Panc1 (cell line): ENCODE measurements around the gene CD28. TPM values are rescaled to one million over a fixed set of nuclear protein-coding genes. Genes with fewer than 3 reads are reported as not detected.

Experiments
- ATAC-seq: fragments of 200-7000 bp; cut with Tn5 transposase; 2 replicates; pipeline ENCODE4 v1.9.1; 2020; ENCODE audit warnings: mild to moderate bottlenecking, moderate library complexity
- BruUV-seq: library from RNA; stranded (reverse); fragments of 400-500 nt; replicated peaks from 2 replicates; lab custom pipeline; 2021; lab: Mats Ljungman, UMichigan
- CTCF ChIA-PET: fragments of 300-600 bp; sonication (Branson Sonifier 250); formaldehyde crosslinking; loops from one replicate; lab custom pipeline; 2022; ENCODE audit warnings: antibody characterized with exemption; lab: Charles Lee
- POLR2A ChIA-PET: fragments of 300-600 bp; sonication (Branson Sonifier 250); formaldehyde crosslinking; loops from one replicate; lab custom pipeline; 2022; ENCODE audit warnings: antibody characterized with exemption; lab: Charles Lee
- DNase-seq: peaks from one replicate; pipeline ENCODE4 v3.0.0-alpha.2; 2010; ENCODE audit warnings: low read depth, low spot score
- H3K27ac ChIP-seq: 2 replicates; pipeline ENCODE4 v1.5.1; 2011; ENCODE audit warnings: mild to moderate bottlenecking, low read length, inconsistent platforms
- H3K27me3 ChIP-seq: fragments of 200-500 bp; sonication (Bioruptor generic); 2 replicates; pipeline ENCODE4 v1.6.0; 2014; ENCODE audit warnings: low read length, inconsistent platforms; ENCODE audit not compliant: control insufficient read depth, insufficient read depth
- H3K36me3 ChIP-seq: fragments of 200-500 bp; sonication (Bioruptor generic); 2 replicates; pipeline ENCODE4 v1.5.1; 2014; ENCODE audit warnings: inconsistent platforms, mild to moderate bottlenecking, low read length, moderate library complexity; ENCODE audit not compliant: control insufficient read depth, insufficient read depth
- H3K4me1 ChIP-seq: 2 replicates; pipeline ENCODE4 v1.5.1; 2011; ENCODE audit warnings: inconsistent platforms, mild to moderate bottlenecking, low read length, moderate library complexity; ENCODE audit not compliant: control insufficient read depth, insufficient read depth
- H3K4me3 ChIP-seq, 2 experiments: 2 replicates each; pipeline ENCODE4 v1.5.1; 2011 to 2012; ENCODE audit warnings: low read depth in 2 of 2, low read length in 2 of 2, mild to moderate bottlenecking in 2 of 2, inconsistent platforms in 1 of 2, moderate library complexity in 1 of 2
- H3K9me3 ChIP-seq: fragments of 200-500 bp; sonication (Bioruptor generic); 2 replicates; pipeline ENCODE4 v1.5.1; 2014; ENCODE audit warnings: low read depth, mild to moderate bottlenecking, inconsistent platforms, low read length, moderate library complexity; ENCODE audit not compliant: control insufficient read depth, insufficient read depth
- CTCF ChIP-seq: fragments of 450-650 bp; IDR thresholded peaks from 2 replicates; pipeline ENCODE4 v1.5.1; 2017; ENCODE audit warnings: mild to moderate bottlenecking
- POLR2AphosphoS5 ChIP-seq: IDR thresholded peaks from 2 replicates; pipeline ENCODE4 v1.6.1; 2012; ENCODE audit warnings: mild to moderate bottlenecking, low read depth, low read length, moderate library complexity
- REST ChIP-seq, 2 experiments: IDR thresholded peaks; 2 replicates each; pipeline ENCODE4 v1.6.1; 2011 to 2012; ENCODE audit warnings: low read depth in 2 of 2, control low read depth in 1 of 2, low read length in 1 of 2, mild to moderate bottlenecking in 1 of 2, moderate library complexity in 1 of 2; ENCODE audit not compliant: insufficient read depth in 1 of 2
- SIN3A ChIP-seq: IDR thresholded peaks from 2 replicates; pipeline ENCODE4 v1.6.1; 2012; ENCODE audit warnings: low read depth, mild to moderate bottlenecking, low read length, moderate library complexity, borderline replicate concordance; ENCODE audit not compliant: insufficient read depth
- TCF7L2 ChIP-seq: IDR thresholded peaks from 2 replicates; pipeline ENCODE4 v1.6.1; 2011; ENCODE audit warnings: mild to moderate bottlenecking, low read depth, low read length, inconsistent platforms
- in situ Hi-C: cut with HindIII; loops from 2 replicates; pipeline ENCODE4 v1.10.0; 2016; ENCODE audit warnings: low sequenced_read_pairs, low pct_unique_long_range_greater_than_20kb
- intact Hi-C: fragments of 100-400 bp; cut with micrococcal nuclease; formaldehyde crosslinking; loops from one replicate; pipeline ENCODE4 v1.10.0; 2022; ENCODE audit not compliant: unreplicated experiment
- total RNA-seq: library from RNA; stranded (reverse); gene quantifications from one replicate; pipeline ENCODE4 v1.2.1, GENCODE V29; 2021; ENCODE audit not compliant: unreplicated experiment

Gene CD28
- total RNA-seq, 1 experiment from 2014 or later: 0.21 TPM

- in situ Hi-C loops (no loop called here), intact Hi-C loops (no loop called here)
- BruUV-seq: no TSS peak
- H3K36me3 ChIP-seq: no peaks in the 10 kb centered on the region
- no peak for ATAC-seq
- TF ChIP-seq SIN3A (no peak), TCF7L2 (no peak), CTCF (no peak), POLR2AphosphoS5 (no peak), REST (IDR thresholded peaks at IDR 0.05; ENCODE audit: insufficient read depth in 1 of 2, low read depth in 2 of 2, low read length in 1 of 2) (no peak)
- H3K9me3 ChIP-seq: no peaks in the 10 kb centered on the region
- no peak overlapping the region for H3K4me3 ChIP-seq
- H3K27ac ChIP-seq: no peak overlapping the region
- no peak for DNase-seq
- no peaks in the 10 kb centered on the region for H3K27me3 ChIP-seq
- ChIA-PET CTCF (no interaction called here), POLR2A (interaction anchor here (0.5 kb wide), 1 partner anchor 143 kb away, joined by 3 read pairs; no protein-coding TSS in a partner anchor)
- no peaks in the 10 kb centered on the region for H3K4me1 ChIP-seq
These were observed 27.5 kb upstream of the CD28 start for GRCh38 chr2:203678971-203679370.

- in situ Hi-C loops (no loop called here), intact Hi-C loops (no loop called here)
- DNase-seq (no peak), ATAC-seq (no peak)
- H3K36me3 ChIP-seq: no peaks in the 10 kb centered on the region
- no peaks in the 10 kb centered on the region for H3K9me3 ChIP-seq
- no peak overlapping the region for H3K27ac ChIP-seq
- H3K27me3 ChIP-seq: no peaks in the 10 kb centered on the region
- POLR2A ChIA-PET: interaction anchor here (0.5 to 0.7 kb wide), 2 partner anchors 27 to 143 kb away, joined by 3 to 5 read pairs; no protein-coding TSS in a partner anchor
- no peak overlapping the region for H3K4me3 ChIP-seq
- no TSS peak for BruUV-seq
- TF ChIP-seq CTCF (no peak), TCF7L2 (no peak), POLR2AphosphoS5 (no peak), SIN3A (no peak), REST (IDR thresholded peaks at IDR 0.05; ENCODE audit: insufficient read depth in 1 of 2, low read depth in 2 of 2, low read length in 1 of 2) (no peak)
- CTCF ChIA-PET: no interaction called here
- H3K4me1 ChIP-seq: no peaks in the 10 kb centered on the region
These were observed 27.0 kb upstream of the CD28 start for GRCh38 chr2:203679401-203679800.
